Smooth muscle cell (in vitro differentiated cells): Measurements from ENCODE around the gene CD180. TPM values are rescaled to one million over a fixed set of nuclear protein-coding genes. Genes with fewer than 3 reads are reported as not detected.

ENCODE experiments used
- DNase-seq: peaks from one replicate; lab custom pipeline; 2025; ENCODE audit not compliant: unreplicated experiment; lab: John Stamatoyannopoulos, UW
- H2AFZ ChIP-seq: fragments of 200-600 bp; sonication (generic); 2 replicates; pipeline ENCODE4 v1.6.0; 2016; ENCODE audit warnings: antibody characterized with exemption, low read depth, mild to moderate bottlenecking
- H3F3A ChIP-seq: fragments of 200-600 bp; sonication (generic); 2 replicates; pipeline ENCODE4 v1.6.0; 2017; ENCODE audit warnings: antibody characterized with exemption, low read depth
- H3K27ac ChIP-seq: fragments of 200-600 bp; sonication (generic); 2 replicates; pipeline ENCODE4 v1.5.1; 2016; ENCODE audit warnings: low read depth, mild to moderate bottlenecking
- H3K27me3 ChIP-seq: fragments of 200-600 bp; sonication (generic); 2 replicates; pipeline ENCODE4 v1.6.1; 2016; ENCODE audit warnings: low read depth, mild to moderate bottlenecking
- H3K36me3 ChIP-seq: fragments of 200-600 bp; sonication (generic); 2 replicates; pipeline ENCODE4 v1.5.1; 2016; ENCODE audit warnings: low read depth
- H3K4me1 ChIP-seq: fragments of 200-600 bp; sonication (generic); 2 replicates; pipeline ENCODE4 v1.5.1; 2016; ENCODE audit warnings: low read depth
- H3K4me2 ChIP-seq: fragments of 200-600 bp; sonication (generic); 2 replicates; pipeline ENCODE4 v1.6.0; 2016; ENCODE audit warnings: mild to moderate bottlenecking
- H3K4me3 ChIP-seq: fragments of 200-600 bp; sonication (generic); 2 replicates; pipeline ENCODE4 v1.5.1; 2016; ENCODE audit warnings: mild to moderate bottlenecking
- H3K79me2 ChIP-seq: fragments of 200-600 bp; sonication (generic); 2 replicates; pipeline ENCODE4 v1.6.0; 2016; ENCODE audit warnings: low read depth, mild to moderate bottlenecking
- H3K9ac ChIP-seq: fragments of 200-600 bp; sonication (generic); 2 replicates; pipeline ENCODE4 v1.6.0; 2016; ENCODE audit warnings: low read depth
- H3K9me3 ChIP-seq: fragments of 200-600 bp; sonication (generic); replicated peaks from 2 replicates; pipeline ENCODE4 v1.5.1; 2016; ENCODE audit warnings: low read depth
- H4K20me1 ChIP-seq: fragments of 200-600 bp; sonication (generic); 2 replicates; pipeline ENCODE4 v1.6.0; 2016; ENCODE audit warnings: low read depth
- WGBS: methylation state at CpG from one replicate; pipeline ENCODE4 v1.1.7; 2016; ENCODE audit warnings: low lambda C conversion rate; 5-methylcytosine and 5-hydroxymethylcytosine counted together
- polyA plus RNA-seq: library from polyadenylated mRNA; unstranded; fragments of >200 nt; fragmentation: Nextera tagmentation; extraction: Ambion mirVana; gene quantifications from 2 replicates; pipeline ENCODE4 v1.2.1, GENCODE V29; 2016
- total RNA-seq: library from RNA; depleted of rRNA; stranded (reverse); fragments of >200 nt; gene quantifications from 2 replicates; pipeline ENCODE4 v1.2.3, GENCODE V29; 2014
- TF ChIP-seq, protein P1 (sequence below): fragments of 200-600 bp; sonication (generic); IDR thresholded peaks from 2 replicates; pipeline ENCODE4 v1.5.1; 2017; ENCODE audit warnings: borderline replicate concordance, mild to moderate bottlenecking, antibody characterized with exemption; ENCODE audit not compliant: insufficient read depth, poor library complexity, severe bottlenecking

The CD180 gene
- total and polyA plus RNA-seq, 2 experiments from 2014 or later: not detected

- Histone ChIP-seq H2AFZ (no peak overlapping the region), H3K4me1 (peaks cover 7% of the 10 kb centered on the region), H3K27me3 (no peaks in the 10 kb centered on the region), H3K9ac (no peak overlapping the region), H4K20me1 (no peaks in the 10 kb centered on the region), H3K27ac (no peak overlapping the region), H3K4me3 (no peak overlapping the region), H3K79me2 (no peaks in the 10 kb centered on the region), H3F3A (peaks cover 5% of the 10 kb centered on the region), H3K36me3 (no peaks in the 10 kb centered on the region), H3K4me2 (no peak overlapping the region), H3K9me3 (no peaks in the 10 kb centered on the region)
- no peak for DNase-seq
- TF ChIP-seq, protein P1, sequence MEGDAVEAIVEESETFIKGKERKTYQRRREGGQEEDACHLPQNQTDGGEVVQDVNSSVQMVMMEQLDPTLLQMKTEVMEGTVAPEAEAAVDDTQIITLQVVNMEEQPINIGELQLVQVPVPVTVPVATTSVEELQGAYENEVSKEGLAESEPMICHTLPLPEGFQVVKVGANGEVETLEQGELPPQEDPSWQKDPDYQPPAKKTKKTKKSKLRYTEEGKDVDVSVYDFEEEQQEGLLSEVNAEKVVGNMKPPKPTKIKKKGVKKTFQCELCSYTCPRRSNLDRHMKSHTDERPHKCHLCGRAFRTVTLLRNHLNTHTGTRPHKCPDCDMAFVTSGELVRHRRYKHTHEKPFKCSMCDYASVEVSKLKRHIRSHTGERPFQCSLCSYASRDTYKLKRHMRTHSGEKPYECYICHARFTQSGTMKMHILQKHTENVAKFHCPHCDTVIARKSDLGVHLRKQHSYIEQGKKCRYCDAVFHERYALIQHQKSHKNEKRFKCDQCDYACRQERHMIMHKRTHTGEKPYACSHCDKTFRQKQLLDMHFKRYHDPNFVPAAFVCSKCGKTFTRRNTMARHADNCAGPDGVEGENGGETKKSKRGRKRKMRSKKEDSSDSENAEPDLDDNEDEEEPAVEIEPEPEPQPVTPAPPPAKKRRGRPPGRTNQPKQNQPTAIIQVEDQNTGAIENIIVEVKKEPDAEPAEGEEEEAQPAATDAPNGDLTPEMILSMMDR: no peak
- 82% methylated on average over 5 of the region's 5 CpGs for WGBS
Observed at GRCh38 chr5:67179697-67180361, 16.8 kb downstream of the CD180 start.

- TF ChIP-seq, protein P1: no peak
- Histone ChIP-seq H3K79me2 (no peaks in the 10 kb centered on the region), H3F3A (peaks cover 5% of the 10 kb centered on the region), H3K36me3 (no peaks in the 10 kb centered on the region), H3K4me1 (peaks cover 7% of the 10 kb centered on the region), H2AFZ (no peak overlapping the region), H4K20me1 (no peaks in the 10 kb centered on the region), H3K27me3 (no peaks in the 10 kb centered on the region), H3K4me2 (no peak overlapping the region), H3K9me3 (no peaks in the 10 kb centered on the region), H3K4me3 (no peak overlapping the region), H3K9ac (no peak overlapping the region), H3K27ac (no peak overlapping the region)
- no peak for DNase-seq
- 95% methylated on average over 7 of the region's 7 CpGs for WGBS
Observed at GRCh38 chr5:67178966-67179365, 17.6 kb downstream of the CD180 start.

DNA sequence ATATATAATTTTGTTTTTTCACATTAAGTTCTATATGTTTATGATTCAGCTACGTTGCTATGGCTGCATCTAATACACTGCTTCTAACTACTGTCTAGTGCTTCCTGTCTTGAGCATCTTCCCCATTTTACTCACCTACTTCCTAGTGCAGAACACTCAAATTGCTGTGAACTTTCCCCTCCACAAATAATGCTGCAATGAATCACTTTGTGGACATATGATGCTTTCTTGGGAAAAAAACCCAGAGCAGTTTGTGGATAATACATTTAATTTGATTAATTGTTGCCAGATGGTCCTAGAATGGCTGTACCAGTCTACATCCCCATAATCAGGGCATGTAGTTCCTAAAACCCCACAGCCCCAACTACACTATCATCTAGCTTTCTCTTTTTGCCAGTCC, 18.5 kb downstream of the CD180 start:
- Histone ChIP-seq H3K9ac (no peak overlapping the region), H3K79me2 (no peaks in the 10 kb centered on the region), H2AFZ (no peak overlapping the region), H3K4me1 (peaks cover 7% of the 10 kb centered on the region), H3K27ac (no peak overlapping the region), H3K4me2 (no peak overlapping the region), H3K36me3 (no peaks in the 10 kb centered on the region), H3K4me3 (no peak overlapping the region), H3K27me3 (no peaks in the 10 kb centered on the region), H3F3A (peaks cover 4% of the 10 kb centered on the region), H3K9me3 (no peaks in the 10 kb centered on the region), H4K20me1 (no peaks in the 10 kb centered on the region)
- 83% methylated on average over 1 of the region's 1 CpG for WGBS
- DNase-seq: no peak
- TF ChIP-seq, protein P1: no peak

- H3K9ac ChIP-seq: no peak overlapping the region
- H3F3A ChIP-seq: no peaks in the 10 kb centered on the region
- no peaks in the 10 kb centered on the region for H3K36me3 ChIP-seq
- no peaks in the 10 kb centered on the region for H3K79me2 ChIP-seq
- no peak overlapping the region for H3K27ac ChIP-seq
- no peak overlapping the region for H3K4me2 ChIP-seq
- TF ChIP-seq, protein P1: no peak
- H2AFZ ChIP-seq: no peak overlapping the region
- no peaks in the 10 kb centered on the region for H4K20me1 ChIP-seq
- peaks cover 4% of the 10 kb centered on the region for H3K4me1 ChIP-seq
- no peak for DNase-seq
- no peaks in the 10 kb centered on the region for H3K27me3 ChIP-seq
- H3K9me3 ChIP-seq: no peaks in the 10 kb centered on the region
- no peak overlapping the region for H3K4me3 ChIP-seq
Observed at GRCh38 chr5:67176936-67177335, 19.7 kb downstream of the CD180 start.
